ENCODE data around the gene NMNAT3.

DNA sequence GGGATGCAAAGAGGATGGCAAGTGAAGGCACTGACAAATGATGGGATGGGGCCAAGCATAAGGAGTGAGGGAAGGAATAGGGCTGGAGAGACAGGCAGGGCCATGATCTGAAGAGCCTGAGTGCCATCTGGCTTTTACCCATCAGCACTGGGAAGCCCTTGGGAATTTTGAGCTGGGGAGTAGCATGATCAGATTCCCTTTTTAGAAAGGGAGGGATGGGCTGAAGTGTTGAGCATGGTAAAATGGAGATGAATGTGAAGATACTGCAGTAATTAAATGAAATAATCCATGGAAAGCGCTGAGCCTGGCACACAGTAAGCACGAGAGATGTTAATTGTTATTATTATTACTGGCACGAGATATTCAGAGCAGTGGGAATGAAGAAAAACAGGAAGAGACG lies 148.1 kb downstream of the NMNAT3 start:
- TF ChIP-seq, protein P1, sequence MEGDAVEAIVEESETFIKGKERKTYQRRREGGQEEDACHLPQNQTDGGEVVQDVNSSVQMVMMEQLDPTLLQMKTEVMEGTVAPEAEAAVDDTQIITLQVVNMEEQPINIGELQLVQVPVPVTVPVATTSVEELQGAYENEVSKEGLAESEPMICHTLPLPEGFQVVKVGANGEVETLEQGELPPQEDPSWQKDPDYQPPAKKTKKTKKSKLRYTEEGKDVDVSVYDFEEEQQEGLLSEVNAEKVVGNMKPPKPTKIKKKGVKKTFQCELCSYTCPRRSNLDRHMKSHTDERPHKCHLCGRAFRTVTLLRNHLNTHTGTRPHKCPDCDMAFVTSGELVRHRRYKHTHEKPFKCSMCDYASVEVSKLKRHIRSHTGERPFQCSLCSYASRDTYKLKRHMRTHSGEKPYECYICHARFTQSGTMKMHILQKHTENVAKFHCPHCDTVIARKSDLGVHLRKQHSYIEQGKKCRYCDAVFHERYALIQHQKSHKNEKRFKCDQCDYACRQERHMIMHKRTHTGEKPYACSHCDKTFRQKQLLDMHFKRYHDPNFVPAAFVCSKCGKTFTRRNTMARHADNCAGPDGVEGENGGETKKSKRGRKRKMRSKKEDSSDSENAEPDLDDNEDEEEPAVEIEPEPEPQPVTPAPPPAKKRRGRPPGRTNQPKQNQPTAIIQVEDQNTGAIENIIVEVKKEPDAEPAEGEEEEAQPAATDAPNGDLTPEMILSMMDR (IDR thresholded peaks at IDR 0.05; ENCODE audit: low read depth, low read length, poor library complexity, severe bottlenecking): no peak
- no peak for TF ChIP-seq EZH2phosphoT487 (IDR thresholded peaks at IDR 0.05; ENCODE audit: borderline replicate concordance, low read length)
